GM13977 (cell line): ENCODE results near the gene ATP8A2.

Source experiments
- DNase-seq: peaks from one replicate; pipeline ENCODE4 v3.0.0; 2012; ENCODE audit warnings: low spot score
- CTCF ChIP-seq: IDR thresholded peaks from 2 replicates; pipeline ENCODE4 v1.5.1; 2012; ENCODE audit warnings: mild to moderate bottlenecking, control low read depth; ENCODE audit not compliant: insufficient read depth; ENCODE audit errors: extremely low read depth, missing control alignments
- in situ Hi-C: fragments of 300-500 bp; cut with MboI; formaldehyde crosslinking; loops from one replicate; pipeline ENCODE4 v1.12.0; 2022; ENCODE audit warnings: low sequenced_read_pairs, low pct_unique_long_range_greater_than_20kb, mixed read lengths, inconsistent platforms; ENCODE audit not compliant: unreplicated experiment

The ATP8A2 gene

DNA sequence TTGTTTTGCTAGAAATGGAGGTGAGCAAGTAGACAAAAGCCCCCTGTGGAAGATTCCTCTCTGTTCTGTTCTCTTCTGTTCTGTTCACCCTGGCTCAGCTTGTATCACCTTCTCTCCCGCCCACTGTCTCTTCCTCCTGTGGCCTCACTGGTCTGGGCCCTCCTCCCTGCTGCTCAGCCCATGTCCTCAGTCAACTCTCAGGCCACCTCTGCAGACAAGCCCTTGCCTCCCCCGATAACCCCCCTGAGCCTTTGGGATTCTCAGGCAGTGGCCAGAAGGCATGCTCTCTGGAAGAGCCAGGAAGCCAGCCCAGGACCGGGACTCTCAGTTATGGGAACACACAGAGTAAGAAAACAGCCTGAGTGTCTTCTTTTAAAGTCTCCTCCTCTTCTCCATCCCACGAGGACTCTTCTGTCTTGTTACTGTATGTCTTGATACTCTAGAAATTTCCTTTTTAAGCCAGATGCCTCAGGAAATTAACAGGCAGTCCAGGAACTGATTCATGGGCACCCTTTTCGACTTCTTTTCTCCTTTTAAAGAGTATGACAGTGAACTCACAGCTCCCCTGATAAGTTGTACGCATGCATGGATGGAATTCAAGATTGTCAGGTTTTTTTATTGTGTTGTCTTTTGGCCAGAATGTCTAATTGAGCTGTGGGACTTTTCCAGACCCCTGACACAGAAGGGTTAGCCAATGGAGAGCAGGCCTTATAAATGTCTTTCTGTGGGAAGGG lies 646.3 kb downstream of the ATP8A2 start:
- no peak for TF ChIP-seq CTCF
- in situ Hi-C loops: no loop called here
- no peak for DNase-seq

DNA sequence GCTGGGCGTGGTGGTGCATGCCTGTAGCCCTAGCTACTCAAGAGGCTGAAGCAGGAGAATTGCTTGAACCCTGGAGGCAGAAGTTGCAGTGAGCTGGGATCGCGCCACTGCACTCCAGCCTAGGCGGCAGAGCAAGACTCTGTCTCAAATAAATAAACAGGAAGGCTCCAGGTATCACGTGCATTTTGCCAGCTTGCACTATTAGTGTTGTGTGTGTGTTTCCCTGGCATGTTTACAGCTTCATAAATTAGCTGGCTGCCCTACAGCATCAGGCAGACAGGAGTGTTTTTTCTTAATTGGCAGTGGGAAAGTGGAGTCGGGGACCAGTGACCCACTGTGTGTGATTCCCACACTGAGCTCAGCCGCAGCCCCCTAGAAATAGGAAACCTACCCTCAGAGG lies 647.5 kb downstream of the ATP8A2 start:
- TF ChIP-seq CTCF: no peak
- in situ Hi-C loops: no loop called here
- DNase-seq: no peak

GRCh38 chr13:26019881-26020870 lies 648.4 kb downstream of the ATP8A2 start:
- TF ChIP-seq CTCF: no peak
- no peak for DNase-seq
- in situ Hi-C loops: no loop called here

- TF ChIP-seq CTCF: no peak
- in situ Hi-C loops: no loop called here
- DNase-seq: no peak
Observed at GRCh38 chr13:26020891-26021290, 649.1 kb downstream of the ATP8A2 start.

GRCh38 chr13:26021516-26021915 lies 649.7 kb downstream of the ATP8A2 start:
- no peak for TF ChIP-seq CTCF
- DNase-seq: no peak
- in situ Hi-C loops: no loop called here

DNA sequence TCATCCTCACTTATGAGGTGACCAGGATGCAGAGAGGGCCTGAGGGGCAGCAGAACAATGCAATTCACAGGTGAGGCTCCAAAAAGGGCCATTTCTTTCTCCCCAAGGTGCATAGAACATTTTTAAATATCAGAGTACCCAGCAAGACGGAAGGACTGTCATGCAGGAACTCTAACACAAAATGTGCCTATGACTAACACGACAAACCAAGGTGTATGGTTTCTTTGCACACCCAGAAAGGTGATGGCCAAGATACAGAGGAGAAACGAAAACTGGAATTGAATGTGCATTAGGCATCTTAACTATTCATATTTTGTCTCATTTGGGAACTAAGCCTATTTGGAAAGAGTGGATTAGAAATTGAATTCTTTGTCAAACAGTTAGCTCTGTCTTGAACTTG lies 650.2 kb downstream of the ATP8A2 start:
- DNase-seq: no peak
- no peak for TF ChIP-seq CTCF
- in situ Hi-C loops: no loop called here
